Keratinocyte (primary cell): ENCODE results near the gene FNIP2.

Source experiments
- EZH2 ChIP-seq: IDR thresholded peaks from one replicate; pipeline ENCODE4 v1.6.1; 2012; ENCODE audit warnings: inconsistent platforms, mild to moderate bottlenecking, low read length, moderate library complexity
- TF ChIP-seq, protein P1 (sequence below), 3 experiments: IDR thresholded peaks in 1 of 3; conservative IDR thresholded peaks in 1 of 3; optimal IDR thresholded peaks in 1 of 3; 2 replicates in 2 of 3; 3 replicates in 1 of 3; pipeline versions ENCODE3 to v1.5.1; 2011; ENCODE audit warnings: low read length in 3 of 3, mild to moderate bottlenecking in 3 of 3, moderate library complexity in 2 of 3, control low read depth in 1 of 3, inconsistent platforms in 1 of 3; ENCODE audit not compliant: insufficient read depth in 2 of 3; ENCODE audit errors: extremely low read depth in 1 of 3

GRCh38 chr4:158728236-158728635, 40.6 kb upstream of the FNIP2 start:
- no peak for TF ChIP-seq EZH2
- TF ChIP-seq, protein P1, sequence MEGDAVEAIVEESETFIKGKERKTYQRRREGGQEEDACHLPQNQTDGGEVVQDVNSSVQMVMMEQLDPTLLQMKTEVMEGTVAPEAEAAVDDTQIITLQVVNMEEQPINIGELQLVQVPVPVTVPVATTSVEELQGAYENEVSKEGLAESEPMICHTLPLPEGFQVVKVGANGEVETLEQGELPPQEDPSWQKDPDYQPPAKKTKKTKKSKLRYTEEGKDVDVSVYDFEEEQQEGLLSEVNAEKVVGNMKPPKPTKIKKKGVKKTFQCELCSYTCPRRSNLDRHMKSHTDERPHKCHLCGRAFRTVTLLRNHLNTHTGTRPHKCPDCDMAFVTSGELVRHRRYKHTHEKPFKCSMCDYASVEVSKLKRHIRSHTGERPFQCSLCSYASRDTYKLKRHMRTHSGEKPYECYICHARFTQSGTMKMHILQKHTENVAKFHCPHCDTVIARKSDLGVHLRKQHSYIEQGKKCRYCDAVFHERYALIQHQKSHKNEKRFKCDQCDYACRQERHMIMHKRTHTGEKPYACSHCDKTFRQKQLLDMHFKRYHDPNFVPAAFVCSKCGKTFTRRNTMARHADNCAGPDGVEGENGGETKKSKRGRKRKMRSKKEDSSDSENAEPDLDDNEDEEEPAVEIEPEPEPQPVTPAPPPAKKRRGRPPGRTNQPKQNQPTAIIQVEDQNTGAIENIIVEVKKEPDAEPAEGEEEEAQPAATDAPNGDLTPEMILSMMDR (optimal IDR thresholded peaks at IDR 0.05 in 1 of 3, IDR thresholded peaks at IDR 0.05 in 1 of 3, conservative IDR thresholded peaks at IDR 0.05 in 1 of 3; ENCODE audit: extremely low read depth in 1 of 3, insufficient read depth in 2 of 3, low read length in 3 of 3) = no peak
